OCI-LY3 (cell line): ENCODE data around the gene MSI2.

Source experiments
- H2AFZ ChIP-seq: fragments of 200-600, 300-600 bp; shearing (Covaris generic); 2 replicates; pipeline ENCODE4 v1.6.0; 2014; ENCODE audit warnings: antibody characterized with exemption, low read depth, low read length
- H3K27ac ChIP-seq: fragments of 200-600, 300-600 bp; sonication (generic); 2 replicates; pipeline ENCODE4 v1.5.1; 2014; ENCODE audit warnings: mild to moderate bottlenecking, low read length, moderate library complexity, mixed read lengths
- H3K27me3 ChIP-seq: fragments of 200-600, 300-600 bp; sonication (generic); 2 replicates; pipeline ENCODE4 v1.6.1; 2014; ENCODE audit warnings: low read depth, low read length, mixed read lengths
- H3K36me3 ChIP-seq: fragments of 200-600, 300-600 bp; sonication (generic); replicated peaks from 2 replicates; pipeline ENCODE3; 2014; ENCODE audit warnings: low read depth, low read length, mixed read lengths
- H3K4me1 ChIP-seq: fragments of 300-600, 200-600 bp; sonication (generic); 2 replicates; pipeline ENCODE4 v1.6.1; 2014; ENCODE audit warnings: low read length, mixed read lengths
- H3K4me2 ChIP-seq: fragments of 200-600, 300-600 bp; sonication (generic); 2 replicates; pipeline ENCODE4 v1.6.1; 2014; ENCODE audit warnings: low read length, mixed read lengths
- H3K4me3 ChIP-seq: fragments of 300-600, 200-600 bp; sonication (generic); 2 replicates; pipeline ENCODE4 v1.5.1; 2014; ENCODE audit warnings: antibody characterized with exemption, mild to moderate bottlenecking, low read length, moderate library complexity
- H3K79me2 ChIP-seq: fragments of 300-600, 200-600 bp; shearing (Covaris generic); 2 replicates; pipeline ENCODE4 v1.6.1; 2014; ENCODE audit warnings: mild to moderate bottlenecking, low read length, mixed read lengths
- H3K9ac ChIP-seq: fragments of 300-600, 200-600 bp; shearing (Covaris generic); 2 replicates; pipeline ENCODE4 v1.6.0; 2014; ENCODE audit warnings: mild to moderate bottlenecking, low read length, moderate library complexity
- H3K9me3 ChIP-seq: fragments of 200-600, 300-600 bp; shearing (Covaris generic); 2 replicates; pipeline ENCODE4 v1.6.1; 2014; ENCODE audit warnings: low read length, mixed read lengths; ENCODE audit not compliant: insufficient read depth
- H4K20me1 ChIP-seq: fragments of 200-600, 300-600 bp; sonication (generic); 2 replicates; pipeline ENCODE4 v1.6.1; 2016; ENCODE audit warnings: low read length, mixed read lengths; ENCODE audit not compliant: insufficient read depth
- CTCF ChIP-seq: fragments of 200-600, 300-600 bp; sonication (generic); IDR thresholded peaks from 2 replicates; pipeline ENCODE4 v1.5.1; 2014; ENCODE audit warnings: antibody characterized with exemption, low read length, low read depth
- EZH2phosphoT487 ChIP-seq: fragments of 200-600 bp; shearing (Covaris generic); IDR thresholded peaks from 2 replicates; pipeline ENCODE4 v1.6.1; 2018; ENCODE audit warnings: antibody characterized with exemption, mixed run types, low read depth

MSI2 gene

GRCh38 chr17:57289613-57290012 is 33.3 kb downstream of the MSI2 start:
- H3K27ac ChIP-seq, result no peak overlapping the region
- H3K9ac ChIP-seq, result no peak overlapping the region
- H3K36me3 ChIP-seq, result peaks cover 11% of the 10 kb centered on the region
- H3K79me2 ChIP-seq, result peaks cover 33% of the 10 kb centered on the region; the same call in 1 of the 2 replicates
- H3K9me3 ChIP-seq, result no peaks in the 10 kb centered on the region
- H3K27me3 ChIP-seq, result no peaks in the 10 kb centered on the region
- no peak overlapping the region for H3K4me2 ChIP-seq
- H3K4me1 ChIP-seq, result peaks cover 8% of the 10 kb centered on the region
- H3K4me3 ChIP-seq, result no peak overlapping the region
- H4K20me1 ChIP-seq, result peaks cover 36% of the 10 kb centered on the region
- no peak overlapping the region for H2AFZ ChIP-seq
- TF ChIP-seq CTCF (no peak), EZH2phosphoT487 (no peak)

GRCh38 chr17:57290981-57291380 is 34.7 kb downstream of the MSI2 start:
- Histone ChIP-seq H3K9ac (no peak overlapping the region), H3K27me3 (no peaks in the 10 kb centered on the region), H3K9me3 (no peaks in the 10 kb centered on the region), H2AFZ (no peak overlapping the region), H3K36me3 (peaks cover 11% of the 10 kb centered on the region), H3K4me2 (no peak overlapping the region), H3K4me1 (no peaks in the 10 kb centered on the region), H3K27ac (no peak overlapping the region), H4K20me1 (peaks cover 36% of the 10 kb centered on the region), H3K79me2 (peaks cover 33% of the 10 kb centered on the region; the same call in 1 of the 2 replicates), H3K4me3 (no peak overlapping the region)
- TF ChIP-seq EZH2phosphoT487, result no peak
- TF ChIP-seq CTCF, result no peak

DNA sequence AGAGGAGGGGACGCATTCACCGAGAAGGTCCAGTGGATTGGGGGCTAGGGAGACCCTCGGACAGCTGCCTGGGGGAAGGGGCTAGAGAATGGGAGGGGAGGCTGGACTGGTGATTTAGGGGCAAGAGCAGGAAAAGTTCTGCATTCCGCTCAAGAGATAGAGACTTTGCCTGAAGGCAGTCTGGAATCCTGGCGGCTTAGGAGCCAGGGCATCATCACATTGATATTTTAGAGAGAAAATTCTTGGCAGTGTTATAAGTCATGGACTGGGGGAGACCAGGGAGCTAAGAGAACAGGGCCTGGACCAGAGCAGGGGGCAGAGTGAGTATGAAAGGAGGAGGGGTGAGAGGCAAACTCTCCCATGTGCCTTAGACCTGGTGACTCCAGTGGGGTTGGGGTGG is 35.8 kb downstream of the MSI2 start:
- Histone ChIP-seq H3K9me3 (no peaks in the 10 kb centered on the region), H3K4me2 (no peak overlapping the region), H3K4me1 (no peaks in the 10 kb centered on the region), H2AFZ (no peak overlapping the region), H4K20me1 (peaks cover 36% of the 10 kb centered on the region), H3K79me2 (peaks cover 31% of the 10 kb centered on the region; the same call in 1 of the 2 replicates), H3K36me3 (peaks cover 11% of the 10 kb centered on the region), H3K9ac (no peak overlapping the region), H3K27ac (no peak overlapping the region), H3K27me3 (no peaks in the 10 kb centered on the region), H3K4me3 (no peak overlapping the region)
- TF ChIP-seq CTCF (no peak), EZH2phosphoT487 (no peak)

- Histone ChIP-seq H3K27ac (no peak overlapping the region), H3K27me3 (no peaks in the 10 kb centered on the region), H3K4me2 (no peak overlapping the region), H3K4me3 (no peak overlapping the region), H3K36me3 (peaks cover 21% of the 10 kb centered on the region), H3K9ac (no peak overlapping the region), H3K9me3 (peaks cover 6% of the 10 kb centered on the region; the same call in 1 of the 2 replicates), H2AFZ (no peak overlapping the region), H3K4me1 (no peaks in the 10 kb centered on the region), H3K79me2 (peaks cover 24% of the 10 kb centered on the region; the same call in 1 of the 2 replicates), H4K20me1 (peaks cover 31% of the 10 kb centered on the region)
- no peak for TF ChIP-seq CTCF
- TF ChIP-seq EZH2phosphoT487, result no peak
Observed at GRCh38 chr17:57293077-57293476, 36.8 kb downstream of the MSI2 start.
